NCI-H524 treated with DMSO at 0.1 percent for 48 hours (cell line): ENCODE measurements around the gene TTBK1.

Experiments used
- DNase-seq: peaks from one replicate; lab custom pipeline; 2025; lab: John Stamatoyannopoulos, UW

Gene TTBK1

DNA sequence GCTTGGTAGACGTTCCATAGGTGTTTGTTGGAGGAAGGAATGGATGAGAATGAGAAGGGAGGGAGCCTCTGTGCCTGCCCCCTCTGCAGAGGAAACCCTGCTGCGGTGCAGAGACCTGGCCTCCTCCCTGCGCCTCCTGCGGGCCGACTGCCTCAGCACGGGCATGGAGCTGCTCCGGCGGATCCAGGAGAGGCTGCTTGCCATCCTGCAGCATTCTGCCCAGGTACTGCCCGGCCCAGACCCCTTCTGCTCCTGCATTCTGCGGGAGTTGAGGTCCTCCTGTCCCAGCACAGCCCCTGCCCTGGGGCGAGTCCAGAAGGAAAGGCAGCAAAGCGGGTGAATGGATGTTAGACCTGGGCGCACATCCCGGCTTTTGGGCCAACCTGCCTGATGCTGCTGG lies 20.1 kb upstream of the TTBK1 start:
- no peak for DNase-seq

DNA sequence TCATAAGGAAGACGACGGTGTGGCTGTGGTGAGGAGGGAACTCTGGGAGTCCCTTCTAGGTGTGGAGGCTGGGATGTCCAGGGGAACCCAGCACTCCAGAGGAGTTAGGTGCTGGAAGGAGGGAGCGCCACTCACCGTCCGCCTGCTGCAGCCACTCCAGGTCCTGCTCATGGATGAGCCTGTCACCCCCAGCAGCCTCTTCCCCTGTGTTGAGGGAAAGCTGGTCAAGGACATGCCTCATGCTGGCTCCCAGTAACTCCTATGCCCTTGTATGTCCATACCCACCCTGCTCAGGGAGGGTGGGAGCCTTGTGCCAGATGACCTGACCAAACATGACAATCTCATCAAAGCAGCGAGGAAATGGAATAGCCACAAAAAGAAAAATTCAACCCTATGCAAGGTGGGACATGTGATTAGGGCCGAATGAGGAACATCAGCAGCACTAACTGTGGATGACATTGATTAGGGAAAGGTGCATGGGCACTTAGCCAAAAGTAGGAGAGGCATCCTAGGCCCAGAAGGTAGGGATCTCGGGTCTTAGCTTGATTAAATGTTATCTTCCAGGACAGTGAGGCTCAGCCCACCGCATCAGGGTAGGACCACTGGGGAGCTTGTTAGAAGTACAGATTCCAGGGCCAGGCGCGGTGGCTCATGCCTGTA lies 17.0 kb upstream of the TTBK1 start:
- DNase-seq, result no peak

DNA sequence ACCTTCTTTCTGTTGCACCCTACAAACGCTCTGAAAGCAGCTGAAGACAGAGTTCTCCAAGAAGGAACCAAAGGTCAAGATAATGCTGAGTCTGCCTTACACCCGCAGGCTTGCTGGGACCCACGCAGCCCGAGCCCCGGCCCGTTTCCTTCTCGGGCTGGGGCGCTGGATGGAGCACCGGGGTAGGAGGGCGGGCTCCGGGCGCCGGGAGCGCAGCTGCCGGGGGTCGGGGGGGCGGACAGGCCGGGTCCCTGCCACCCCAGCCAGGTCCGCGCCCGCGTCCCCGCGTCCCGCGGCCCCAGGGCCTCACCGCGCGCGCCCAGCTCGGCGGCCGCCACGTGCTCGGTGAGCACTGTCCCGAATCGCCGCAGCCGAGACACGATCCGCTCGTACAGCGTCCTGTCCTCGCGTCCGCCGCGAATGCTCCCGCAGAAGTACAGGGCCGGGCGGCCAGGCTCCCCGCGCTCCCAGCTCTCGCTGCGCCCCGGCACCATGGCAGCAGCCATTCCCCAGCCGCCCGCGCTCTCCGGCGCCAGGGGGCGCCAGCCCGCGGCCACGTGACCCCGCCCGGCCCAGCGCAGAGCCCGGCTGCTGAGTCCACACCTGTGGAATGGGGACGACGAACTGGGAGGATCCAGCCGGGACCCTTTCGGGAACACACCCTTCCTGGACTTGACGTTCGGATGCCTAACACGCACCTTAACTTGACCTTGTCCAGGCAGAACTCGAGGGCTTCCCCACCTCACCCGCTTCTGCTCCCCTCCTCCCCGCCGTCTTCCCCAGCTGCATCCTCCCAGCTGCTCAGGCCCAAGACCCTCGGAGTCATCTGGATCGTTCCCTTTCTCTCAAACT lies 14.1 kb upstream of the TTBK1 start, which contains the start of gene DNPH1:
Gene DNPH1 (minus strand): TSS at position 531 of the 852 bp plus-strand sequence. CDS start 25 bp downstream, at position 506.
- DNase-seq, result no peak

DNA sequence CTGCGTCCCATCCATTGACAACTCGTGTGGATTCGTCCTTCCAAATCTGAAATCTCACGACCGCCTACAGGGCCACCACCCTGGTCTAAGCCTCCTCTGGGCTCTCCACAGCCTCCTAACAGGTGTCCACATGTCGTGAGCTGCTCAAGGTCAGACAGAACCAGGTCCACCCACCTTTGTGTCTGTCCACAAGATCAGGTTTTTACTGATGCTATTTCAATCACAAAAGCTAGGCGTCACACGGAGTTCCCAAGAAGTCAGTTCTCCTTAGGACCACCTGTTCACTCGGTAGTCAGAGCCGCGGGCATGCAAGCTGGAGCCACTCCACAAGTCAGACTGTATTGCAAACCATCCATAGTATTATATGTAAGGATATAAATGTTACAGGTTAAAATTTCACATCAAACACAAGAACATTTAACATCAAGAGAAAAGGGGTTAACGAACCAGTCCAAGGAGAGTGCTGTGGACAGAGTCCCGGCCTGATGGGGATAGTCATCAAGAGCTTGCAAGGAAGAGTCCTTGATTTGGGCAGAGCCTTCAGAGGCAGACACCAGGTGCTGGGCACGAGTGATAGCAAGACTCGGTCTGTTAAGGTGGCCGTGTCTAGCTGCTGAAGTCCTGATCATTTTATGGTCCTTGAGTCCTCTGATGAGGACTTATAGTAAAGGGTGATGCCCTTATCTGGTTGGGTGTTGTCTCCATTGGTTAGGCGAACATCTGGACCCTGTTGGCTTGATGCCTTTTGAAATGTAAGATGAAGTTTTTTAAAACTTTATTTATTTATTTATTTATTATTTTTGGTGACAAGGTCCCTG lies 13.3 kb upstream of the TTBK1 start:
- no peak for DNase-seq

DNA sequence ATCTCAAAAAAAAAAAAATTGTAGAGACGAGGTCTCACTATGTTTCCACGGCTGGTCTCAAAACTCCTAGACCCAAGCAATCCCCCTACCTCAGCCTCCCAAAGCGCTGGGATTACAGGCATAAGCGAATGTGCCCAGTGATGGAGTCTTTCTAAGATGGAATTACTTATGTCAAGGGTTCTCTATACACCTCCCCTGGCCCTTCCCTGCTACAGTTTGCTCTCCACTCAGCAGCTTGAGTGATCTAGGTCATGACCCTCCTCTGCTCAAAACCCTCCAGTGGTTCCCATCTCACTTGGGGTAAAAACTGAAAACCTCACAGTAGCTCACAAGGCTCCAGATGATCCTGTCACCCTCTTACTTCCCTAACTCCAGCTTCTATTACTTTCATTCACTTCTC lies 12.2 kb upstream of the TTBK1 start:
- no peak for DNase-seq

DNA sequence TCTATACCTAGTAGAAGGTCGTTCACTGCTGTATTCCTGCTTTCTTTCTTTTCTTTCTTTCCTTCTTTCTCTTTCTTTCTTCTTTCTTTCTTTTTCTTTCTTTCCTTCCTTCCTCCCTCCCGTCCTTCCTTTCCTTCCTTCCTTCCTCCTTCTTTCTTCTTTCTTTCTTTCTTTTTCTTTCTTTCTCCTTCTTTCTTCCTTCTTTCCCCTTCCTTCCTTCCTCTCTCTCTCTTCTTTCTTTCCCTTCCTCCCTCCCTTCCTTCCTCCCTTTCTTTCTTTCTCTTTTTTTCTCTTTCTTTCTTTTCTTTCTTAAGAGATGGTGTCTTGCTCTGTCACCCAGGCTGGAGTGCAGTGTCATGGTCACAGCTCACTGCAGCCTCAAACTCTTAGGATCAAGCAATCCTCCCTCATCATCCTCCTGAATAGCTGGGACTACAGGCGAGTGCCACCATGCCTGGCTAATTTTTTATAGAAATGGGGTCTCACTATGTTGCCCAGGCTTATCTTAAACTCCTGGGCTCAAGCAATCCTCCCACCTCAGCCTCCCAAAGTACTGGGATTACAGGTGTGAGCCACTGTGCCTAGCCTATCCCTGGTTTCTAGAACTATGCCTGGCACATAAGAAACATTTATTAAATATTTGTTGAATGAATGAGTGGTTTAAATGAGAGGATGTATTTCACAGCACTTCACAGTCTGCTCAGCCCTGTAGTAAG lies 11.4 kb upstream of the TTBK1 start:
- no peak for DNase-seq

DNA sequence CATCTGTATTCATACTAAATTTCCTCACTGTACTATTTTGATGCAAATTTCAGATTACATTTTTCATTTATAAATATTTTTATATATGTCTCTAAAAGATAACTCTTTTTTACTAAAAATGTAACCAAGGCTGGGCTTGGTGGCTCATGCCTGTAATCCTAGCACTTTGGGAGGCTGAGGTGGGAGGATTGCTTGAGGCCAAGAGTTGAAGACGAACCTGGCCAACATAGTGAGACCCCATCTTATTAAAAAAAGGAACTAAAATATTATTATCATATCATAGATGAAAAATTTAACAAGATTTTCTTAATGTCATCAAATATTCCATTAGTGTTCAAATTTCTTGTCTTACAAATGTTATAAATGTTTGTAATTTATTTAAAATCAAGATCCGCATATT lies 7.4 kb upstream of the TTBK1 start:
- no peak for DNase-seq

DNA sequence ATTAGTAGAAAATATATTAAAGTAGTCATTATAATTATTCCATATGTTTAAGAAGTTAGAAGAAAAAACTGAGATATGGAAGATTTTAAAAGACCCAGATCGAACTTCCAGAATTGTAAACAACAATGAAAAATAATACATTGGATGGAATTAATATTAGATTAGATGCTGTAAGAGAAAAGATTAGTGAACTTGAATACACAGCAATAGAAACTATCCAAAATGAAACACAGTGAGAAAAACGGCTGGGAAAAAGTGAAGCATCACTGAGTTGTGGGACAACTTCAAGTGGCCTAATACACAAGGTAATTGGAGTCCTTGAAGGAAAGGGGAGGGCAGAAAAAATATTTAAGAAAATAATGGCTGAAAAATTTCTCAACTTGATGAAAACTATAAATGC lies 4.2 kb upstream of the TTBK1 start:
- DNase-seq, result no peak

DNA sequence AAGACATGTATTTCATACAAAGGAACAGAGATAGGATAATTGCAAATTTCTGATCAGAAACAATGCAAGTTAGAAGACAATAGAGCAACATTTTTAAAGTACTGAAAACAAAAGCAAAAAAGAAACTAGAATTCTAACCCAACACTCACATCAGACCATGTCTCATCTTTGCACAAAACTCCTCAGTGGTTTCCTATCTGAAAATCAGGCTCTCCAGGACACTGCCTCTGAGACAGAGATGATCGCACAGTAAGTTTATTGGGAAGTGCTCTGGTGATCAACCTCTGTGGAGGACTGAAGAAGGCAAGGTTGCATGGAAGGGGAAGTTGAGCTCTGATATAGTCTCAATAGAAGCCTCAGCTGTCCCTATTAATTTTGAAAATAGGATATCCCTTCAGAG lies 2.3 kb upstream of the TTBK1 start:
- no peak for DNase-seq

DNA sequence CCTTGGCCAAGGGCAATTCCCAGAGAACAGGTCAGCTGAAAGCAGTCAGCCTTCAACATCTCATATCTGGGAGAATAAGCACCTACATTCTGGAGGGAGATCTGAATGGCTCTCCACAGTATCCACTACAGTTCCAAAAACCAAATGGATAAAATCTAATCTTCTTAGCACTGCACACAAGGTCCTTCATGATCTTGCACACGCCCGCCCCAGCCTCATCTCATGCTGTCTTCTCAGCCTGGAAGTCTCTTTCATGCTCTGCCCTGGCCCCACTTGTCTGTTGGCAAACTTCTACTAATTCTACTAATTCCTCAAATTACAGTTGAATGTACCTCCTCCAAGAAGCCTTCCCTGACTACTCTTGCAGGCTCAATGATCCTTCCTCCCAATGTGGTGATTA lies 1.8 kb upstream of the TTBK1 start:
- DNase-seq, result no peak

DNA sequence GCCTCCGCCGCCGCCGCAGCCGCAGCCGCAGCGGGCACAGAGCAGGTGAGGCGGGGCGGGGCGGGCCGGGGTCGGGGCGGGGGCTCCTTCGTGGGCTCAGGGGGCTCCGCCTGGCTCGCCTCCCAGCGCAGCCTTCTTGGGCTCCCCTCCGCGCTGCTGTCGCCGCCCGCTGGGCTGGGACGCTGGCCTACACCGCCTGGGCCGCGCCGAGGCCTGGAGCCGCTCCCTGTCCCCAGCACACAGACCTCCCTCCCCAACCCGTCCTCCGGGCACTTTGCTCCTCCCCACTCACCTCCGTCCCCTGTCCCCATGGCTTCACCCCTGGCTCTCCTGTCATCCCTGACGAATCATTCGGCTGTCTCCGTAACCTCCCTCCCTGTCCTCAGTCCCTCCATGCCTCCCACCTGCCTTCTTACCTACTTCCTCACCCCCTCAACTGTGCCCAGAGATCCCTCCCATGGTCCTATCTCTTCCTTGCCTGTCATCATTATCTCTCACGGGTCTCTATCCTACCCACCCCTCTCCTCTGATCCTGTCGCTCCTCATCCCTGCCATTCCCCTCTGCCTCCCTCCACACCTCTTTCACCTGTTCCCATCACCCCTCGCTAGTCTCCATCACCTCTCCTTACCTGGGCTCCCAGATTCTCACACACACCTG lies 512 bp downstream of the TTBK1 start:
- no peak for DNase-seq

DNA sequence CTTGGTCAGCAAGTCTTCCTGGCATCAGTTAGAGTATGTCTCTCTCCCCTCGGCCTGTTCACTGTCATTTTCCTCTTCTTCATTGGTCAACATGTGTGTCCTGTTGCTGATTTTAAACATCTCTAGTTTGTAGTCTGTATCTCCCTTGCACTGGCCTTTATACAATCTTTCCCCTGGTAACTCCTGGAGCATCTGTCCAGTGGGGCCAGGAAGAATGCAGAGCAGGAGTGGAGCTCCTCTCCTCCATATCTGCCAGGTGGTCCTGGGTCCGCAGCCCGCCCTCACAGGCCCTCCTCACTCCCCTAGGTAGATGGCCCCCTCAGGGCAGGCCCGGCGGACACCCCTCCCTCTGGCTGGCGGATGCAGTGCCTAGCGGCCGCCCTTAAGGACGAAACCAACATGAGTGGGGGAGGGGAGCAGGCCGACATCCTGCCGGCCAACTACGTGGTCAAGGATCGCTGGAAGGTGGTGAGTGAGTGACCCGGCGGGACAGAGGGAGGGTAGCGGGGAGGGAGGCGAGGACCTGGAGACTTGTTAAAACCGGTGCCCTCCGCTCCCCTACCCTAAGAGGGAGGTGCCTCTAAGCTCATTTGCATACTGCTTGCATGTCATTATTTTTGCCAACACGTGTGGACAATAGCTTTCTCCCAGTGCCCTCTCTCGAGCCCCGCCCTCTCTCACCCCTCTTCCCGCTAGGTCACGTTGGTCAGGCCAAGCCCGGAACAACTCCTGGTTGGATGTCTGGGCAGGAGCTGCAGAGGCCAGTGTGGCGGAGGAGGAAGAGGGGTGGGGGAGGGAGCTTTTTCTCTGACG lies 3.2 kb downstream of the TTBK1 start:
- DNase-seq, result no peak

DNA sequence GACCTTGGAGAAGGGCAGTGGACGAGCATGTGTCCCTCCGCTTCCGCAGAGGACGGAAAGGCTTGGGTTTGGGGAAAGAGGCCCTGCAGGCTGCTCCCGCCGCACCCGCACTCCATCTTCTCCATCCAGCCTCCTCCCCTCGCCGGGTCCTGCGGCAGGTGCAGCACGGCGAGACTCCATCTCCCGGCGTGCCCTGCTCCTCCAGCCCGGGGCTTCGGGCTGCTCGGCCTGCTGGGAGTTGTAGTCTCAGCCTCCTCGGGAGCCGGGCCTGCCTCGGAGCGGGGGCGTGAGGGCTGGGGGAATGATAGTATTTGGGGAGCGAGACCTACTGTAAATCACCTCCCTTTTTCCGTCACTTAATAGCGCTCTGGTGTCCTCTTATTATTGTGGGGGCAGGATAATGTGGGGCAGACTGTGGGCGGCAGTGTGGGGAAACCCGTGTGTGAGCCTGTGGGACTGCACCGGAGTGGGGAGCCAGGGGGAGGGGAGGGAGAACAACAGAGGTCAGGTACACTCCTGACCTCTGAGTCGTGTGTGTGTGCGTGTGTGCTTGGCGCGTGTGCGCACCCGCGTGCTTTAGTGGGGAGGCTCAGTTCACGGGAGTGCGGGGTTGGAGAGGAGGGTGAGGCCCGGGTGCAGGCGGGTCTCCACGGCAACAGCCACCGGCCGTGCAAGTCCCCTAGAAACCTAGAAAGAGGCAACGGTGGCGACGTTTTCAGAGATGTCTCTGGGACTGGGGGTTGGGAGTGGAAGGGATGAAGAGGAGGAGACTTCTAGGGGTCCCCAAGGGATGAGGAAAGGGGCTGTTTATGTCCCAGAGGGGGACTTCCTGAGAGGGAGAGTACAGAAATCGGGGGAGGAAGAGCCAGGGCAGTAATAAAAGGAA lies 4.1 kb downstream of the TTBK1 start:
- DNase-seq, result no peak

DNA sequence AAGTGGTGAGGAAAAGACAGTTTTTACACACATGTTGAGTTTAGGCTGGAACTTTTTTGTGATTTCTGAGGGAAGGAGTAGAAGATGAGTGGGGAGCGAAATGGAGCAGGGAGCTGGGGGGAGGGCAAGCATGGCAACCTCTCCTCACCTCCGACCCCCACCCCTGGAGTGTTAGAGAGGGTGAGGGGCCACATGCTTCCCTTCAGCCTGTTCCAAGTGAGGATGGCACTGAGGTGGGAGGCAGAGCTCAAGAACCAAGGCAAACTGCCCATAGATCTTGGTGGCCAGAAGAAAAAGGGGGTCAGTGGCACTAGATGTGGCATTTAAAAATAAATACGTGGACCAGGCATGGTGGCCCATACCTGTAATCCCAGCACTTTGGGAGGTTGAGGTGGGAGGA lies 4.8 kb downstream of the TTBK1 start:
- DNase-seq, result no peak

DNA sequence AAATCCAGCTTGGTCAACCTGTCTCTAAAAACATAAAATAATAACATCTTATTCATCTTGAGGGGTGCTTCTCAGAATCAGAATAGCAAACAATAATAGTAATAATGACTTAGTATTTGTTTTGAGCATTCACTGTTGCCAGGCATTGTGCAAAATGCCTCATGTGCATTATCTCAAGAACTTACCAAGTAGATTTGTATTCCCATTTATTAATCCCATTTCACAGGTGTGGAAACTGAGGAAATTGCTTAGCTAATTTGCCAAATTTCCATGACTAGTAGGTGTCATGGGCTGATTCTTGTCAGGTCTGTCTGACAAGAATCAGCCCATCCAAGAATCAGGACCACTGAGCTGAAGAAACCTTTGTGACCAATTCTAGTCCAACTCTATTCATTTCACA lies 5.5 kb downstream of the TTBK1 start:
- no peak for DNase-seq

DNA sequence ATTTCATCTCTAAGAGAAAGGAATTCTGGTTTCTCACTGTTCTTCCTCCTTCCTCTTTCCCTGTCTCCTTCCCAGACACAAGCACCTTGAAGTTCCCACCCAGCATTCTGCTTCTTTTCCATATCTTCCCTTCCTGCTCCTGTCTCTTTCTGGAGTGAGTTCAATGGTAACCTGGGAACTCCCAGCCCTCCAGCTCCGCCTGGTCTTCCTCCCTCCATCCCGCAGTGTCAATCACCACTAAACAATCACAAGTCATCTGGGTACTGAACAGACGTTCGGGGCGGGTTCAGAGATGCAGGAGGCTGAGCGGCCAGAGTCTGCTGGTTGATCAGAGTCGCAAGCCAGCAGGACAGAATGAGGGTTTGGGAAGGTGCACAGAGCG lies 7.7 kb downstream of the TTBK1 start:
- DNase-seq, result peak; percentile 44

DNA sequence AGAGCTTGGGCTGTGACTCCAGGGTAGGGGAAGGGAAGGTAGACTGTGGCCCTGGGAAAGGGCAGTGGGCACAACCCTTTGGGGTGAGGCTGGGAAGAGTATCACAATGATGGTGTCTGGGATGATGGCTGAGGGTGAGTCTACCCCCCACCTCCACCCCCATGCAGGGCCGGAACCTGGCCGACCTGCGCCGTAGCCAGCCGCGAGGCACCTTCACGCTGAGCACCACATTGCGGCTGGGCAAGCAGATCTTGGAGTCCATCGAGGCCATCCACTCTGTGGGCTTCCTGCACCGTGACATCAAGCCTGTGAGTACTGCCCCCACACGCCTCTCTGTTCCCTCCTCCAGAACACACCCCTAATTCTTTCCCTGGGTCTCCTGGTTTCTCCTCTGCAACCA lies 10.1 kb downstream of the TTBK1 start:
- no peak for DNase-seq

DNA sequence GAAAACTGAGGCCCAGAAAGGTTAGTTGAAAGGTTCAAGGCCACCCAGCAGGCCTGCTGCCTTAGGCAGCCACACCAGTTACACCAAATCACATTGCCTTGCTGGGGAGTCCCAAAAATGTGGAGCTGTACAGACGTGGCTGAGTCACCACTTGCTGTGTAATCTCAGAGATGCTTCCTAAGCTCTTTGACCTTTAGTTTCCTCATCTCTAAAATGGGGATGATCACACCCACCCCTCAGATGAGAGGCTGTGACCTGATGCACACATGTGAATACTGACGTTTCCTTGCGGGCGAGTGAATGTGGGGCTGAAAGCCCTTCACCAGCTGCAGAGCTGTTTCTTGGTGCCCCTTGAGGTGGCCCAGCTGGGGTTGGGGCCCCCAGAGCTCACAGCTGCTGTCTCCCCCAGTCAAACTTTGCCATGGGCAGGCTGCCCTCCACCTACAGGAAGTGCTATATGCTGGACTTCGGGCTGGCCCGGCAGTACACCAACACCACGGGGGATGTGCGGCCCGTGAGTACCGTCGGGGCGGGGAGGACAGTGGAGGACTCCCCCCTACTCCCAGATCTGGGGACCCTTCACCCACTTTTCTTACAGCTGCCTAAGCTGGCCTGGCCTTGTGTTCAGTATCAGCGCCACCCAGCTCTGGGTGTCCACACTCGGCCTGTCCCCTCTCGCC lies 11.0 kb downstream of the TTBK1 start:
- no peak for DNase-seq

DNA sequence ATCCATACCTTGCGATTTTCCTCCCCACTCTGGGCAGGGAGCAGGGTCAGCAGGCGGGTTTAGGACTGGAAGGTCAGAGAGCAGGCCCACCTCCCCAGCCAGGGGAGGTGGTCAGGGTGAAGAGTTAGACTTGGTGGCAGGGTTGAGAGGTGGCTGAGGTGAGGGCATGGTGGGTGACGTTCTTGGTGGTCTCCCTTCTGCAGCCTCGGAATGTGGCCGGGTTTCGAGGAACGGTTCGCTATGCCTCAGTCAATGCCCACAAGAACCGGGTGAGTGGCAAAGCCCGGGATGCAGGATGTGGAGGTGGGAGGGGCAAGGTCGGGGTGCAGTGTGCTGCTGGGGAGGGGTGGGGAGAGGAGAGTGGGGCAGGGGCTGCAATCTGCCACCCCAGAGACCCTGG lies 11.6 kb downstream of the TTBK1 start:
- no peak for DNase-seq
